Erythroblast (primary cell): Measurements from ENCODE around the gene SNX11.

ENCODE experiments used
- GATA1 ChIP-seq: IDR thresholded peaks from 2 replicates; pipeline ENCODE4 v1.6.1; 2011; ENCODE audit warnings: low read depth, mild to moderate bottlenecking, control low read depth, low read length, moderate library complexity
- POLR2A ChIP-seq: IDR thresholded peaks from 2 replicates; pipeline ENCODE4 v1.6.1; 2011; ENCODE audit warnings: mild to moderate bottlenecking, low read length

DNA sequence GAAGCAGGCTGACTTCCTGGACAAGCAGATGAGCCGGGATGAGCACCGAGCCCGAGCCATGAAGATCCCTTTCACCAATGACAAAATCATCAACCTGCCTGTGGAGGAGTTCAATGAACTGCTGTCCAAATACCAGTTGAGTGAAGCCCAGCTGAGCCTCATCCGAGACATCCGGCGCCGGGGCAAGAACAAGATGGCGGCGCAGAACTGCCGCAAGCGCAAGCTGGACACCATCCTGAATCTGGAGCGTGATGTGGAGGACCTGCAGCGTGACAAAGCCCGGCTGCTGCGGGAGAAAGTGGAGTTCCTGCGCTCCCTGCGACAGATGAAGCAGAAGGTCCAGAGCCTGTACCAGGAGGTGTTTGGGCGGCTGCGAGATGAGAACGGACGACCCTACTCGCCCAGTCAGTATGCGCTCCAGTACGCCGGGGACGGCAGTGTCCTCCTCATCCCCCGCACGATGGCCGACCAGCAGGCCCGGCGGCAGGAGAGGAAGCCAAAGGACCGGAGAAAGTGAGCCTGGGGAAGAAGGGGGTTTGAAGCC lies 48.4 kb upstream of the SNX11 start:
- TF ChIP-seq POLR2A (no peak), GATA1 (no peak)
